NCI-H82 treated with DMSO at 0.1 percent for 48 hours (cell line): ENCODE data around the gene SLC22A12.
"Not testable (repeated sequence)": the region's sequence is repeated elsewhere in the genome, so short reads cannot be mapped to it uniquely, and the experiment has no call there.

ENCODE experiments used
- DNase-seq: peaks from one replicate; lab custom pipeline; 2025; ENCODE audit not compliant: unreplicated experiment; lab: John Stamatoyannopoulos, UW

The SLC22A12 gene

GRCh38 chr11:64590763-64591221 is at the start of gene SLC22A12:
Gene SLC22A12, plus strand, starts transcription at chr11:64591220. Its CDS starts 337 bp downstream, at chr11:64591557.
- DNase-seq, result no peak

GRCh38 chr11:64542172-64543125 is 48.6 kb upstream of the SLC22A12 start:
- DNase-seq, result no peak

- no peak for DNase-seq
These were observed 47.2 kb upstream of the SLC22A12 start for GRCh38 chr11:64543818-64544217.

GRCh38 chr11:64544616-64545296 is 46.3 kb upstream of the SLC22A12 start:
- DNase-seq, result no peak

- no peak for DNase-seq
These were observed 45.4 kb upstream of the SLC22A12 start for GRCh38 chr11:64545619-64546018.

- no peak for DNase-seq
These were observed 44.8 kb upstream of the SLC22A12 start for GRCh38 chr11:64546176-64546575.

GRCh38 chr11:64546600-64546999 is 44.4 kb upstream of the SLC22A12 start:
- no peak for DNase-seq

- DNase-seq, result no peak
These were observed 41.1 kb upstream of the SLC22A12 start for GRCh38 chr11:64549969-64550368.

GRCh38 chr11:64553554-64554201 is 37.3 kb upstream of the SLC22A12 start:
- DNase-seq, result no peak

- DNase-seq, result no peak
These were observed 34.8 kb upstream of the SLC22A12 start for GRCh38 chr11:64556044-64556720.

- no peak for DNase-seq
These were observed 34.2 kb upstream of the SLC22A12 start for GRCh38 chr11:64556721-64557250.

GRCh38 chr11:64558065-64558745 is 32.8 kb upstream of the SLC22A12 start:
- no peak for DNase-seq

- no peak for DNase-seq
These were observed 32.2 kb upstream of the SLC22A12 start for GRCh38 chr11:64558869-64559268.

- DNase-seq, result no peak
These were observed 31.5 kb upstream of the SLC22A12 start for GRCh38 chr11:64559351-64560138.

- no peak for DNase-seq
These were observed 30.8 kb upstream of the SLC22A12 start for GRCh38 chr11:64560139-64560771.

- DNase-seq, result no peak
These were observed 30.1 kb upstream of the SLC22A12 start for GRCh38 chr11:64560941-64561340.

GRCh38 chr11:64561429-64561828 is 29.6 kb upstream of the SLC22A12 start:
- DNase-seq, result not testable (repeated sequence)

GRCh38 chr11:64561984-64562722 is 28.9 kb upstream of the SLC22A12 start:
- DNase-seq, result no peak
